ENCODE results near the gene PPP2R3B.

GRCh38 chrX:329291-329910, 57.3 kb downstream of the PPP2R3B start:
- TF ChIP-seq SMAD3 (CRISPR knock-in tag; IDR thresholded peaks at IDR 0.05) = no peak
- TF ChIP-seq RFX5 (IDR thresholded peaks at IDR 0.05; ENCODE audit: low read depth, low read length) = no peak
- no peak for TF ChIP-seq ZNF549 (CRISPR knock-in tag; IDR thresholded peaks at IDR 0.05)
- no peak for TF ChIP-seq EZH2 (conservative IDR thresholded peaks at IDR 0.05; ENCODE audit: low read depth, low read length)
- no peak for TF ChIP-seq SRSF1 (optimal IDR thresholded peaks at IDR 0.05; ENCODE audit: low read depth, low read length)
- TF ChIP-seq ZBTB44 (CRISPR knock-in tag; IDR thresholded peaks at IDR 0.05) = no peak
- TF ChIP-seq, protein P1, sequence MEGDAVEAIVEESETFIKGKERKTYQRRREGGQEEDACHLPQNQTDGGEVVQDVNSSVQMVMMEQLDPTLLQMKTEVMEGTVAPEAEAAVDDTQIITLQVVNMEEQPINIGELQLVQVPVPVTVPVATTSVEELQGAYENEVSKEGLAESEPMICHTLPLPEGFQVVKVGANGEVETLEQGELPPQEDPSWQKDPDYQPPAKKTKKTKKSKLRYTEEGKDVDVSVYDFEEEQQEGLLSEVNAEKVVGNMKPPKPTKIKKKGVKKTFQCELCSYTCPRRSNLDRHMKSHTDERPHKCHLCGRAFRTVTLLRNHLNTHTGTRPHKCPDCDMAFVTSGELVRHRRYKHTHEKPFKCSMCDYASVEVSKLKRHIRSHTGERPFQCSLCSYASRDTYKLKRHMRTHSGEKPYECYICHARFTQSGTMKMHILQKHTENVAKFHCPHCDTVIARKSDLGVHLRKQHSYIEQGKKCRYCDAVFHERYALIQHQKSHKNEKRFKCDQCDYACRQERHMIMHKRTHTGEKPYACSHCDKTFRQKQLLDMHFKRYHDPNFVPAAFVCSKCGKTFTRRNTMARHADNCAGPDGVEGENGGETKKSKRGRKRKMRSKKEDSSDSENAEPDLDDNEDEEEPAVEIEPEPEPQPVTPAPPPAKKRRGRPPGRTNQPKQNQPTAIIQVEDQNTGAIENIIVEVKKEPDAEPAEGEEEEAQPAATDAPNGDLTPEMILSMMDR (CRISPR knock-in tag; IDR thresholded peaks at IDR 0.05) = no peak
- TF ChIP-seq ARID2 (CRISPR knock-in tag; IDR thresholded peaks at IDR 0.05; ENCODE audit: borderline replicate concordance) = no peak
- no peak for TF ChIP-seq FOXO1 (CRISPR knock-in tag; IDR thresholded peaks at IDR 0.05)
- TF ChIP-seq ZEB1 (IDR thresholded peaks at IDR 0.05; ENCODE audit: insufficient replicate concordance, low read depth) = no peak
- no peak for TF ChIP-seq RFXANK (CRISPR knock-in tag; IDR thresholded peaks at IDR 0.05)

Measured in HepG2 (cell line).